ENCODE data around the gene STK39. TPM values are rescaled to one million over a fixed set of nuclear protein-coding genes. Genes with fewer than 3 reads are reported as not detected.

STK39 gene
- polyA plus RNA-seq, 1 donor (not counting 4 experiments of a cell fraction or from before 2014, with no cell fraction given) = 20.7 TPM

DNA sequence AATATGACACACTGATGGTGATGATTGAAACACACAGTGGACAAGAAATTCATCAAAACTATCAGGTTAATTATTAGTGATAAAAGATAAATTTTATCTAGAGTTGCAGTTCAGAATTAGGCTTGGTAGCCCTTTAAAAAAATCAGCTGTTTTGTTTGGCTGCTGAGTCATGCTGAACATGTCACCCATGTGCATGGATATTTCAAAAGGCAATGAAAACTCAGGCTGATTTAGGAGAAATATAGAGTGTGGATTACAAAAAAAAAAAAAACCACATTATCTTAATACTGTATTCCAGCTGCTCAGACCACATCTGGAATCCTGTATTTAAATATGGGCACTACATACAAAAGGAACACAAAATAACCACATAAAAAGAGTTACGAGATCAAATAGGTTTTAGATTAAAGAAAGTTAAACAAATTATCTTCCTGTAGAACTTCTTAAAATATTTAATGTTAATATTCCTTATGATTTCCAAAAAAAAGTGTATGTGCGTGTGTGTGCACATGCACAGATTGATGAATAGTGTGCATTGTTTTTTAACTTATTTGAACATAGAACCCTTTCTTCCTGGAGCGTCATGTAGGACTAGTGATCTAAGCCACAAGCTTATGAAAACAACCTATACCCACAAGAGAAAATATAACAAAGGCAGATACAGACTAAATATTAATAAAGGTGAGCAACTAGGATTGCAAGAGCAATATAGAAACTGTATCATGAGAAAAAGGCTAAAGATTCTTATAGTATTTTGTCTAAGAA is 186.2 kb downstream of the STK39 start:
- Histone ChIP-seq H3K36me3 (ENCODE audit: control insufficient read depth in 2 of 2, extremely low read depth in 1 of 2, insufficient read depth in 2 of 2, low read length in 2 of 2) (peaks cover 0 to 7% of the 10 kb centered on the region in 2 experiments), H3K79me2 (ENCODE audit: control insufficient read depth, insufficient read depth, low read length) (no peaks in the 10 kb centered on the region), H3K4me1 (ENCODE audit: control insufficient read depth, extremely low read depth, insufficient read depth, low read length) (no peaks in the 10 kb centered on the region), H3K9ac (ENCODE audit: control insufficient read depth, extremely low read depth, insufficient read depth, low read length) (no peak overlapping the region), H2AFZ (ENCODE audit: control insufficient read depth, low read length) (no peak overlapping the region), H4K20me1 (ENCODE audit: control insufficient read depth, extremely low read depth, insufficient read depth, low read length) (no peaks in the 10 kb centered on the region), H3K4me2 (ENCODE audit: control insufficient read depth, extremely low read depth, insufficient read depth, low read depth, low read length) (no peak overlapping the region), H3K27ac (ENCODE audit: control insufficient read depth, insufficient read depth, low read length) (no peak overlapping the region), H3K9me3 (ENCODE audit: control insufficient read depth, low read depth, low read length) (no peaks in the 10 kb centered on the region), H3K4me3 (ENCODE audit: control insufficient read depth in 2 of 3, extremely low read depth in 1 of 3, insufficient read depth in 2 of 3, low read depth in 1 of 3, low read length in 3 of 3) (no peak overlapping the region), H3K9me1 (ENCODE audit: control insufficient read depth, extremely low read depth, insufficient read depth, low read length) (no peaks in the 10 kb centered on the region), H3K27me3 (ENCODE audit: control insufficient read depth, extremely low read depth, insufficient read depth, low read length) (no peaks in the 10 kb centered on the region)
- TF ChIP-seq, protein P1, sequence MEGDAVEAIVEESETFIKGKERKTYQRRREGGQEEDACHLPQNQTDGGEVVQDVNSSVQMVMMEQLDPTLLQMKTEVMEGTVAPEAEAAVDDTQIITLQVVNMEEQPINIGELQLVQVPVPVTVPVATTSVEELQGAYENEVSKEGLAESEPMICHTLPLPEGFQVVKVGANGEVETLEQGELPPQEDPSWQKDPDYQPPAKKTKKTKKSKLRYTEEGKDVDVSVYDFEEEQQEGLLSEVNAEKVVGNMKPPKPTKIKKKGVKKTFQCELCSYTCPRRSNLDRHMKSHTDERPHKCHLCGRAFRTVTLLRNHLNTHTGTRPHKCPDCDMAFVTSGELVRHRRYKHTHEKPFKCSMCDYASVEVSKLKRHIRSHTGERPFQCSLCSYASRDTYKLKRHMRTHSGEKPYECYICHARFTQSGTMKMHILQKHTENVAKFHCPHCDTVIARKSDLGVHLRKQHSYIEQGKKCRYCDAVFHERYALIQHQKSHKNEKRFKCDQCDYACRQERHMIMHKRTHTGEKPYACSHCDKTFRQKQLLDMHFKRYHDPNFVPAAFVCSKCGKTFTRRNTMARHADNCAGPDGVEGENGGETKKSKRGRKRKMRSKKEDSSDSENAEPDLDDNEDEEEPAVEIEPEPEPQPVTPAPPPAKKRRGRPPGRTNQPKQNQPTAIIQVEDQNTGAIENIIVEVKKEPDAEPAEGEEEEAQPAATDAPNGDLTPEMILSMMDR (optimal IDR thresholded peaks at IDR 0.05 in 1 of 3, IDR thresholded peaks at IDR 0.05 in 1 of 3, conservative IDR thresholded peaks at IDR 0.05 in 1 of 3; ENCODE audit: extremely low read depth in 1 of 3, insufficient read depth in 2 of 3, low read length in 3 of 3) = no peak
- no peak for TF ChIP-seq EZH2 (IDR thresholded peaks at IDR 0.05; ENCODE audit: low read length)
- FAIRE-seq (no peak), DNase-seq (ENCODE audit: low read depth, low spot score) (no peak)
- dilution Hi-C loops (cut with MboI; ENCODE audit: extremely low pct_ligation_motif_present, low sequenced_read_pairs) = no loop called here

DNA sequence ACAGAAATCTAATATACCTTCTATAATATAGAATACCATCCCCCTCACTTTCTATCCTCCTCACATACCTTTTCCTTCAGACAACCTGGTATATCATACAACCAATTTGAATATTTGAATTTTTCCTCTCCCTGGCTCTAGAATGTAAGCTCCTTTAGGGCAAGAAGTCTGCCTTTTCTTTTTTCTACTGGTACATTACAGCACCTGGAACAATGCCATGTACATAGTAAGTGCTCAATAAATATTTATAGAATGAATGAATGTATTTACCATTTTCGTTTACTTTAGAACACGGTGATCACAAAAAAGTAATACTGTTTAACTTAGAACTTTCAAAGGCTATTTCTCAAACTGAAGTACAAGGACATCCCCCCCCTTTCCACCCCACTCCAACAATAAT is 187.6 kb downstream of the STK39 start:
- Histone ChIP-seq H3K9me3 (ENCODE audit: control insufficient read depth, low read depth, low read length) (no peaks in the 10 kb centered on the region), H2AFZ (ENCODE audit: control insufficient read depth, low read length) (no peak overlapping the region), H3K9ac (ENCODE audit: control insufficient read depth, extremely low read depth, insufficient read depth, low read length) (no peak overlapping the region), H3K4me3 (ENCODE audit: control insufficient read depth in 2 of 3, extremely low read depth in 1 of 3, insufficient read depth in 2 of 3, low read depth in 1 of 3, low read length in 3 of 3) (no peak overlapping the region), H3K27ac (ENCODE audit: control insufficient read depth, insufficient read depth, low read length) (no peak overlapping the region), H4K20me1 (ENCODE audit: control insufficient read depth, extremely low read depth, insufficient read depth, low read length) (no peaks in the 10 kb centered on the region), H3K27me3 (ENCODE audit: control insufficient read depth, extremely low read depth, insufficient read depth, low read length) (no peaks in the 10 kb centered on the region), H3K4me2 (ENCODE audit: control insufficient read depth, extremely low read depth, insufficient read depth, low read depth, low read length) (no peak overlapping the region), H3K9me1 (ENCODE audit: control insufficient read depth, extremely low read depth, insufficient read depth, low read length) (no peaks in the 10 kb centered on the region), H3K4me1 (ENCODE audit: control insufficient read depth, extremely low read depth, insufficient read depth, low read length) (no peaks in the 10 kb centered on the region), H3K36me3 (ENCODE audit: control insufficient read depth in 2 of 2, extremely low read depth in 1 of 2, insufficient read depth in 2 of 2, low read length in 2 of 2) (peaks cover 0 to 7% of the 10 kb centered on the region in 2 experiments), H3K79me2 (ENCODE audit: control insufficient read depth, insufficient read depth, low read length) (no peaks in the 10 kb centered on the region)
- FAIRE-seq (no peak), DNase-seq (ENCODE audit: low read depth, low spot score) (no peak)
- TF ChIP-seq, protein P1 (optimal IDR thresholded peaks at IDR 0.05 in 1 of 3, IDR thresholded peaks at IDR 0.05 in 1 of 3, conservative IDR thresholded peaks at IDR 0.05 in 1 of 3; ENCODE audit: extremely low read depth in 1 of 3, insufficient read depth in 2 of 3, low read length in 3 of 3) = no peak
- no peak for TF ChIP-seq EZH2 (IDR thresholded peaks at IDR 0.05; ENCODE audit: low read length)
- dilution Hi-C loops (cut with MboI; ENCODE audit: extremely low pct_ligation_motif_present, low sequenced_read_pairs) = no loop called here
